GM19324 (cell line): ENCODE data around the gene FBXW8.

Experiments used
- ATAC-seq: cut with Tn5 transposase; IDR thresholded peaks from one replicate; pipeline ENCODE4 v1.9.1; 2021; ENCODE audit warnings: mild to moderate bottlenecking, moderate library complexity; ENCODE audit not compliant: unreplicated experiment, low FRiP score

The FBXW8 gene

GRCh38 chr12:117068492-117068891 lies 157.7 kb downstream of the FBXW8 start:
- no peak for ATAC-seq

- no peak for ATAC-seq
Measured at GRCh38 chr12:117069101-117069797, 158.5 kb downstream of the FBXW8 start.

- ATAC-seq, result peak; percentile 47
Measured at GRCh38 chr12:117069926-117070900, 159.5 kb downstream of the FBXW8 start.

- no peak for ATAC-seq
Measured at GRCh38 chr12:117071009-117071408, 160.3 kb downstream of the FBXW8 start.

GRCh38 chr12:117072106-117072505 lies 161.4 kb downstream of the FBXW8 start:
- no peak for ATAC-seq

GRCh38 chr12:117072736-117073490 lies 162.2 kb downstream of the FBXW8 start:
- no peak for ATAC-seq

- no peak for ATAC-seq
Measured at GRCh38 chr12:117073611-117074010, 162.9 kb downstream of the FBXW8 start.

- no peak for ATAC-seq
Measured at GRCh38 chr12:117076410-117077372, 165.9 kb downstream of the FBXW8 start.

- ATAC-seq, result no peak
Measured at GRCh38 chr12:117079487-117079886, 168.7 kb downstream of the FBXW8 start.

GRCh38 chr12:117080661-117081144 lies 170.0 kb downstream of the FBXW8 start:
- ATAC-seq, result no peak
